IPS-18a (cell line): Measurements from ENCODE around the gene STAC.
"Not testable (repeated sequence)": the region's sequence is repeated elsewhere in the genome, so short reads cannot be mapped to it uniquely, and the experiment has no call there.

Experiments used
- H3K27ac ChIP-seq: one replicate; pipeline ENCODE4 v1.5.1; 2013; ENCODE audit warnings: low read length
- H3K27me3 ChIP-seq: one replicate; pipeline ENCODE4 v1.6.1; 2013; ENCODE audit warnings: mild to moderate bottlenecking, low read length; ENCODE audit not compliant: control insufficient read depth, insufficient read depth
- H3K36me3 ChIP-seq: one replicate; pipeline ENCODE4 v1.6.1; 2013; ENCODE audit warnings: low read depth, low read length; ENCODE audit not compliant: control insufficient read depth
- H3K4me1 ChIP-seq: one replicate; pipeline ENCODE4 v1.6.1; 2013; ENCODE audit warnings: low read depth, low read length; ENCODE audit not compliant: control insufficient read depth
- H3K4me3 ChIP-seq: one replicate; pipeline ENCODE4 v1.5.1; 2013; ENCODE audit warnings: low read length
- H3K9ac ChIP-seq: one replicate; pipeline ENCODE4 v1.6.1; 2013; ENCODE audit warnings: mild to moderate bottlenecking, low read length, moderate library complexity
- H3K9me3 ChIP-seq: one replicate; pipeline ENCODE4 v1.6.1; 2013; ENCODE audit warnings: low read depth, low read length; ENCODE audit not compliant: control insufficient read depth

STAC gene

DNA sequence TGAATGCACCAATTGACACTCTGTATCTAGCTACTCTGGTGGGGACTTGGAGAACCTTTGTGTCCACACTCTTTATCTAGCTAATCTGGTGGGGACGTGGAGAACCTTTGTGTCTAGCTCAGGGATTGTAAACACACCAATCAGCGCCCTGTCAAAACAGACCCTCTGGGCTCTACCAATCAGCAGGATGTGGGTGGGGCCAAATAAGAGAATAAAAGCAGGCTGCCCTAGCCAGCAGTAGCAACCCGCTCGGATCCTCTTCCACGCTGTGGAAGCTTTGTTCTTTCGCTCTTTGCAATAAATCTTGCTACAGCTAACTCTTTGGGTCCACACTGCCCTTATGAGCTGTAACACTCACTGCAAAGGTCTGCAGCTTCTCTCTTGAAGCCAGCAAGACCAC is 73.6 kb downstream of the STAC start:
- H3K9me3 ChIP-seq, H3K27me3 ChIP-seq, H3K9ac ChIP-seq, H3K4me1 ChIP-seq, H3K36me3 ChIP-seq, H3K27ac ChIP-seq, H3K4me3 ChIP-seq: not testable (repeated sequence)

DNA sequence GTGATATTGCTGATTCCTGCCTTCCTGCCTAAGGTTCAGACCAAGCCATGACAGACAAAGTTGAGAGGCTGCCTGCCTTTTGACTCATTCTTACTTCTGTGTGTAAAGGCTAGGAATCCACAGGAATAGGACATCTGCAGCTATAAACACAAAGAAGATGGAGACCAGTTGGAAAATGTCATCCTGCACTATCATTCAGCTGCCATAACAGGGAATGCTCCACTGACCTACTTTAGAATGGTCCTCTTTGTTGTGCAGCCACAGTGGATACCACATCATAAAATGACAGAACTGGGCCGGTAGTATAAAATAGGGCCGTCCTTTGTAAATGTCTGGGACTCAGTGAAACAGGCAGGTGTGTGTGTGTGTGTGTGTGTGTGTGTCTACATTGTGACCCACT is 75.1 kb downstream of the STAC start:
- Histone ChIP-seq H3K27me3 (no peaks in the 10 kb centered on the region), H3K9ac (no peak overlapping the region), H3K4me3 (no peak overlapping the region), H3K36me3 (no peaks in the 10 kb centered on the region), H3K27ac (no peak overlapping the region), H3K9me3 (no peaks in the 10 kb centered on the region), H3K4me1 (no peaks in the 10 kb centered on the region)

DNA sequence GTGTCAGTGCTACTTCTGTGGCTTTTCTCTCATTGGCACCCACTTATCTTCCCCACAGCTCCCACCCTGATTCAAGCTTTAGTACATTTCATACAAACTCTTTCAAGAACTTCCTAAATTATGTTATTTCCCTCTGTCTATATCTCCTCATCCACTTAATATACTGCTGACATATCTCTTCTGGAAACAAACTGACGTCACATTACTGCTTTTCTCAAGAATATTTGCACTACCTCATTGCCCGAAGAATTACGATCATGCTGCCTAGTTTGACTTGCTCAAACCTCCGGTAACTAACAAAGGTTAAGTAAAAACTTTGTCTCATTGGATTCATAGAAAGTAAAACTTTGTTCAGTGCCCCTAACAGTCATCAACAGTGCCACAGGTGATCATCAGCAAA is 76.5 kb downstream of the STAC start:
- no peak overlapping the region for H3K9ac ChIP-seq
- H3K4me3 ChIP-seq: no peak overlapping the region

DNA sequence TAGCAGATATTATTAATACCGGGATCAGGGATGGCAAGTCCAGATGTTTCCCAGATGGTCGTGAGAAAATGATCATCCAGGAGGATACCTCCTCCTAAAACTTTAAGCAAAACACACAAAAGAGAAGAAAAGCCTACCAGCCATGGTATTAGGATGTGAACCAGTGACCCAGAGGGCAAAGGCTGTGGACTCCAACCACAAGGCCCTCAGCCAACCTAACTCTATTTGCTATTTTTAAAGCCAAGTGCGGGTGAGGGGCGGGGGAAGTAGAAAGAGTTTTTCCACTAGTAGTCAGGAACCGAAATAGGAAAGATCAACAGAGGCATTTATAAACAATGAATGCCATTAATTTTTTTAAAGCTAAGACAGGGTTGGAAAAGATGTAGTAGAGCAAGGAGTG is 77.4 kb downstream of the STAC start:
- Histone ChIP-seq H3K4me1 (no peaks in the 10 kb centered on the region), H3K9me3 (no peaks in the 10 kb centered on the region), H3K9ac (no peak overlapping the region), H3K27ac (no peak overlapping the region), H3K4me3 (no peak overlapping the region), H3K36me3 (no peaks in the 10 kb centered on the region), H3K27me3 (no peaks in the 10 kb centered on the region)

More for the DNA sequence above, 76.5 kb downstream of the STAC start:
- no peaks in the 10 kb centered on the region for H3K9me3 ChIP-seq
- H3K36me3 ChIP-seq: no peaks in the 10 kb centered on the region
- no peak overlapping the region for H3K27ac ChIP-seq
- no peaks in the 10 kb centered on the region for H3K4me1 ChIP-seq
- no peaks in the 10 kb centered on the region for H3K27me3 ChIP-seq

DNA sequence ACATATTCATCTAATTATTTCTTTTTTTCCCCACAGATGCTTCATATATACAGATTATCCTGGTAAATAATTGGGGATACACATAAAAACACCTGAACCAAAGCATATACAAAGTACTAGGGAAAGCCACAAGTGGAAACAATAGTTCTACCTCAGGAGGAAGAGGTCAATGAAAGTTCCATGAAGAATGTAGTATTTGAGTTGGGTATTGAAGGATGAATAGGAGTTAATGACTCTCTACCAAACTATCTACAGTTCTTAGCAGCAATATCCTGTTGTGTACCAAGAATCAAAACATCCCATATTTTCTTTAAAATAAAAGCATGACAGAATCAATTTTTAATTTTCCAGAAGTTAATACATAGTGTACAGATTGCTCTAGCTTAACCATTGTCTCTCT is 78.9 kb downstream of the STAC start:
- Histone ChIP-seq H3K4me1 (no peaks in the 10 kb centered on the region), H3K36me3 (no peaks in the 10 kb centered on the region), H3K27ac (no peak overlapping the region), H3K9ac (no peak overlapping the region), H3K4me3 (no peak overlapping the region), H3K9me3 (no peaks in the 10 kb centered on the region), H3K27me3 (no peaks in the 10 kb centered on the region)

DNA sequence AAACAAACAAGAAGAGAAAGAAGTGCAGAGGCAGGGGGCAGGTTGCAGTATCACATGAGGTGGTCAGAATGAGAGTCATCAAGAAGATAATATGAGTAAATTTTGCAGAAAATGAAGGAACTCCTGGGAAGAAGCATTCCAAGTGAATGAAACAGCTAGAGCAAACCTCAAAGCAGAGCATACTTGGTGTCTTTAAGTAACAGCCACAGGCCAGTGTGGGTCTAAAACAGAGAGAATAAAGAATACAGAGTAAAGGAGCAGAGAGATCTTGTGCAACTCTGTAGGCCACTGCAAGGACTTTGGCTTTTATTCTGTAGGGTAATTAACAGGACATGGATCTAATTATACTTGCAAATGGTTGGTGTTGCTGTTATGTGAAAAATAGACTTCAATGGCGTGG is 81.3 kb downstream of the STAC start:
- no peaks in the 10 kb centered on the region for H3K4me1 ChIP-seq
- H3K4me3 ChIP-seq: no peak overlapping the region
- H3K9ac ChIP-seq: no peak overlapping the region
- no peaks in the 10 kb centered on the region for H3K9me3 ChIP-seq
- no peaks in the 10 kb centered on the region for H3K36me3 ChIP-seq
- no peak overlapping the region for H3K27ac ChIP-seq
- H3K27me3 ChIP-seq: no peaks in the 10 kb centered on the region

DNA sequence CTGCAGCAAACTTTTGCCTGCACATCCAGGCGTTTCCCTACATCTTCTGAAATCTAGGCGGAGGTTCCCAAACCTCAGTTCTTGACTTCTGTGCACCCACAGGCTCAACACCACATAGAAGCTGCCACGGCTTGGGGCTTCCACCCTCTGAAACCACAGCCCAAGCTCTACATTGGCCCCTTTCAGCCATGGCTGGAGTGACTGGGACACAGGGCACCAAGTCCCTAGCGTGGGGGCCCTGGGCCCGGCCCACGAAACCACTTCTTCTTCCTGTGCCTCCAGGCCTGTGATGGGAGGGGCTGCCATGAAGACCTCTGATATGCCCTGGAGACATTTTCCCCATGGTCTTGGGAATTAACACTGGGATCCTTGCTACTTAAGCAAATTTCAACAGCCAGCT is 91.7 kb downstream of the STAC start:
- H3K27ac ChIP-seq, H3K9me3 ChIP-seq, H3K4me1 ChIP-seq, H3K36me3 ChIP-seq, H3K4me3 ChIP-seq, H3K27me3 ChIP-seq, H3K9ac ChIP-seq: not testable (repeated sequence)

DNA sequence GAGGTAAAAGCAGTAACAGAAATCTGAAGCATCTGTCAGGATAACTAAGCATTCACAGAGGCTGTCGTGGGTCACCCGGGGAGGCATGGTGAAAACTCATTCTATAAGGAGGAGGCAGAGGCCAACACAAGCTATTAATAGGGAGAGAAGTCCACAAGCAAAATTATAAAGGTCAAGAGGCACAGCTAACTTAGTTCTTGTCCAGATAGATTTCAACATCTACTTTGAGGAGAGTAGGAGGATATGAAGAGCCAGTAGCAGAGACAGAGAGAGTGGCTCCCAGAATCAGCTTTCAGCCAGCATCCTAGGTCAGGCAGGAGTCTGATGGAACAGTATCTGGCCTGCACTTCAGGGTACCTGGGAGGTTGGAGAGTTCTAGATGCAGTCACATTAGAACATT is 95.3 kb downstream of the STAC start:
- no peaks in the 10 kb centered on the region for H3K4me1 ChIP-seq
- no peaks in the 10 kb centered on the region for H3K9me3 ChIP-seq
- no peaks in the 10 kb centered on the region for H3K36me3 ChIP-seq
- H3K4me3 ChIP-seq: no peak overlapping the region
- no peak overlapping the region for H3K27ac ChIP-seq
- H3K27me3 ChIP-seq: no peaks in the 10 kb centered on the region
- no peak overlapping the region for H3K9ac ChIP-seq

DNA sequence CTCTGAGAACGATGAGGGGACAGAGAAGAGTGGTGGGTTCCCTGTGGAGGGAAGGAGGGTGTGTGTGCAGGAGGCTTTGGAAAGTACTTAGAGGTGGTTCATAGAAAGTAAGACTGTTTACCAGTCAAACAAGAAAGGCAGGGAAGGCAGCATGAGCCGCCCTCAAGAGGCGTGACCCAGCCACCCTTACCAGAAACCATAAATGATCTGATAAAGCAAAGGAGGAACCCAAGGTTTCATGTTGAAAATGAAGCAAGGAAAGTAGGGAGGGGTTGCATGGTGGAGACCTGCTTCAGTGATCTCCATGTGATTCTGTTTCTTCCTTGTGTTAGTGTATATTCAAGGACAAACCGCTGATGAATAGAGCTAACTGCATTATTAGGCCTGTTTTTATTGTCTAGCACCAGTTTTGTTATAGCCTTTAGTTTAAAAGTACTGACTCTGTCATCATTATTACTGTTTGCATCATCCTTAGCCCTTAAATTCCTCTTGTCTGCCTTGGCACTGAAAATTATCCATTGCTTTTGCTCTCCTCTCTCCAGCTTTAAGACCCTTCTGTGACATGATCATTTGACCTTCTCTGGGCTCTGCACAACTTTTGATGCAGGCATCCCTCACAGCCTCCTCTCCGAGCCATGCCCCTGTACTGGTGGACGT is 96.1 kb downstream of the STAC start:
- H3K9me3 ChIP-seq: no peaks in the 10 kb centered on the region
- no peaks in the 10 kb centered on the region for H3K4me1 ChIP-seq
- no peak overlapping the region for H3K27ac ChIP-seq
- H3K9ac ChIP-seq: no peak overlapping the region
- no peaks in the 10 kb centered on the region for H3K27me3 ChIP-seq
- H3K36me3 ChIP-seq: no peaks in the 10 kb centered on the region
- H3K4me3 ChIP-seq: no peak overlapping the region

DNA sequence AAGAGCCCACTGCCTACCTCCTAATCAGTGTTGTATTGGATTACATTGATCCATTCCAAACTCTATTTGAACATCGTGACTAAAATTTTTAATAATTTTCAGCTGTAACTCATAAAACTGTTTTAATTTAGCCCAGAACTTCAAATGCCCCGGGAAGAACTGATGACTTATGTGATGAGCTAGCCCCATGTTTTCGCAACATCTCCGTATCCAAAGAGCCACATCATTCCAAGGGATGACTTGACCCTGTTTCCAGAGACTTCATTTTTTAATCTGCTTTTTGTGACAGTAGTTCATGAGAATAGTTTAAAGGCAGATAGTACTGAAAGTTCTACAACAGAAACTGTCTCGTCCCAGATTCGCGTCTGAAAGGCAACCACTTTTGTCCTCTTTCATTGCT is 97.4 kb downstream of the STAC start:
- Histone ChIP-seq H3K9me3 (no peaks in the 10 kb centered on the region), H3K27me3 (no peaks in the 10 kb centered on the region), H3K4me1 (no peaks in the 10 kb centered on the region), H3K9ac (no peak overlapping the region), H3K36me3 (no peaks in the 10 kb centered on the region), H3K27ac (no peak overlapping the region), H3K4me3 (no peak overlapping the region)

DNA sequence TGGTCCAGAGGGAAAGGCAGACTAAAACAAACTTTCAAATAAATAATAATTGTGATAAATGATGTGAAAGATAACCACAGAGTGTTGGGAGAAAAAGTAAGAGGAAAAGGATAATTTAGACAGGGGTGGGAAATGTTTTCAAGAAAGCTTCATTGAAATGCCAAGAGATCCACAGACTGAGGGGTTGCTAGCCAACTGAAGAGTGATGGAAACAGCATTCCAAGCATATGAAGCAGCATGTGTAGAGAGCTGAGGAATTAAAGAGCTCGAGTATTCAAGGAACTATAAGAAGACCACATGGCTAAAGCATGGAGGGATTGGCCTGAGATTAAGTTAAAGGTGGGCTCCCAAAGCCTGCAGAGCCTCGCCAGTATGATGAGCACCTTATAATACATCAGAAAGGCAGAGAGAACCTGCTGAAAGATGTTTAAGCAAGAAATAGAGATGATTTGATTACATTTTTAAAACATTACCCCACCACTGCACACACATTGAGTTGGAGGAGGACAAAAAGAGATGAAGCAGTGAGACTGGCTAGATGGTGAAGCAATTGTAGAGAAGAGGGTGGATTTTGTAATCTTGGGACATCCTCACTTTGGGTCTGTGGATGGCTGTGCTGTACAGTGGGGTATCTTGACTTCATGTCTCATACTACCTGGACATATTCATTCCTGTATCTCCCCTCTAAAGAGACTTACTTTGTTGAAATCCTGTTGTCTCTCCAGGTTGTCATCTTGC is 100.8 kb downstream of the STAC start:
- Histone ChIP-seq H3K27me3 (no peaks in the 10 kb centered on the region), H3K27ac (no peak overlapping the region), H3K36me3 (no peaks in the 10 kb centered on the region), H3K4me3 (no peak overlapping the region), H3K4me1 (no peaks in the 10 kb centered on the region), H3K9ac (no peak overlapping the region), H3K9me3 (no peaks in the 10 kb centered on the region)

DNA sequence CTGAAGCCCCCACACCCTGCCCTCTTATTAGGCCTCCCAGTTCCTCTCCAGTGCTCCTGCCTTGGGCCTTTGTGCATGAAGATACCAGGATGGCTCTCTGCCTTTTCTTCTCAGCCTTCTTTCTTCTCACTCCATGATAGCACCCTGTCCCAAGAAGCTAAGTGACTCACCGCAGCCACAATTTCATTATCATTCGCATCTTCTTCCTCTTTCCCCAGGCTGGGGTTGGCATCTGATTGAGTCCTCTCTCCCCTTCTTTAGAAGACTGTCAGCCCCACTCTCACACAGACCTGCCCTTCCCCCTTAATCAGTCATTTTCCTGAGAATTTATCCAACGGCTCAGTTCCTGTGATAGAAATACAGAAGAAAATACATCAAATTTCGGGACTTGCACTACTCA is 102.0 kb downstream of the STAC start:
- H3K9ac ChIP-seq: no peak overlapping the region
- no peaks in the 10 kb centered on the region for H3K27me3 ChIP-seq
- no peak overlapping the region for H3K4me3 ChIP-seq
- H3K27ac ChIP-seq: no peak overlapping the region
- H3K9me3 ChIP-seq: no peaks in the 10 kb centered on the region
- H3K36me3 ChIP-seq: no peaks in the 10 kb centered on the region
- H3K4me1 ChIP-seq: no peaks in the 10 kb centered on the region
